ENCODE data around the gene NCOA7. TPM values are rescaled to one million over a fixed set of nuclear protein-coding genes. Genes with fewer than 3 reads are reported as not detected.
"Not testable (repeated sequence)": the region's sequence is repeated elsewhere in the genome, so short reads cannot be mapped to it uniquely, and the experiment has no call there.

NCOA7 gene
- polyA plus RNA-seq, 4 donors: 33.7 to 71.3 (median 53.5) TPM

GRCh38 chr6:125831659-125832058 is 40.9 kb downstream of the NCOA7 start:
- no peak for DNase-seq (ENCODE audit: low read depth in 4 of 4, low spot score in 2 of 4)

DNA sequence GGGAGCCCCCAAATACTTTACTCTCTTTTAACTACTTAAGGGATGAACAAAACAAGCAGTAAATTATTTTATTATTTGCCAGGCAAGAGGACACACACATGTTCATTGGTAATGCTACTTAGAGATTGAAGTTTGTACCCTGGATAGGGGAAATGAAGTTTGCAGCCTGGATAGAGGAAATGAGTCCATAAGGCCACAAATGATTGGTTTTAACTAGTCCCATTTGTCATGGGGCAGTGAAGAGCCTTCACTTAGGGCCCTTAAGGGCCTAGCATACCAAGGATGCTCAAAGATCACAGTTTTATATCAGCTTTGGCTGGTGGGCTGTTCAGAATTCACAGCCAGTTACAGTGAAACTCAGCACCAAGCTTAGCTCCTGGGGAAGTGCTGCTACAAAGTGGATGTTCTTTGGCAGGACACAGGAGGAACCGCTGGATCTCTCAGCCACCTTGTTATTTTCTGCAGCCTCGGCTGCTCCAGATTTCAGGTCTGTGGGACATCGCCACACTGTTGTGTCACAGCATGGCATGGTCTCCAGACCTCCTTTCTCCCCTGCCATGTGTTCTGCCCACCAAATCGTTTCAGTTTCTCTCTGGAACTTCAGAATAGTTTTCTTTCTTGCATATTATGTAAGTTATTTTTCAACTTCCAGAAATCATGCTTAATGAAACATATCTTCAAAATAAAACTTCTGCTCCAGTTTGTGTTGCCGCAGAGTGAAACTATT is 41.8 kb downstream of the NCOA7 start:
- DNase-seq (ENCODE audit: low read depth in 4 of 4, low spot score in 2 of 4): no peak

DNA sequence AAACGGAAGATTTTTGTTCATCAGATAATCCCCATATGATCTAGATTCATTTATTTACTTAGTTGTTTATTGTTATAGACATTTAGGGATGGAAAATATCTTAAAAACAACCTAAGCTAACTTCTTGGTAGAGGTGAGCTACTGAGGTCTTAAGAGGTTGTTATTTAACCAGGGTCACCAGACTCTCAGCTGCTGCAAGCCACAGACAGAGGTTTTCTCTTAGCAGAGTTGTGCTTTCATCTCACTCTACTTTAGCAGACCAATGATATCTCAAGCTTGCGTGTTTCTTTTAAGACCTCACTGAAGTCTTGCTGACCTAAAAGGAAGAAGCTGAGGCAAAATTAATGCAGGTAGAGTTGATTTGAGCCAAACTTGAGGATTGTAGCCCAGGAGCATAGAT is 43.6 kb downstream of the NCOA7 start:
- no peak for DNase-seq (ENCODE audit: low read depth in 4 of 4, low spot score in 2 of 4)

DNA sequence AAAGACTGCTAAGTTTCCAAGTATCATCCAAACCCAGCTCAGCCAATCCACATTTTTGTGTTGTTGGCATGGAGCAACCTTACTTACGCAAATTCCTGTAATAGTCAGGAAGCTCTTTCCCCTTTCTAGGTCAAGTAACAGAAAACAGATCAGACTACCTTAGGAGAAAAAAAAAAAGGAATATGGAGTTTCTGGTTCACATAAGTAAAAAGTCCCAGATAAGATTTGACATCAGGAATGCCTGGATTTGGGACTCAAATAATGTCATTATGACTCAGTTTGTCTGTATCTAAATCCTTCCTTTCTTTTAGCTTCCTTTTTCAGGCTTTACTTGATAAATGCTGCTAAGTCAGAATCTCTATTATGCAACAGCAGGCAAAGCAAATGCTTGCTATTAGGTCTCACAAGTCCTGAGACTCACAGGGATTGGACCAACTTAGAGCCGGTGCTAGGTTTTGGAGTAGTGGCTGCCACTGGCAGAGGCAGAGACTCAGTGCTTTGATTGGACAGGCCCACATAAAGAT is 44.5 kb downstream of the NCOA7 start:
- no peak for DNase-seq (ENCODE audit: low read depth in 4 of 4, low spot score in 2 of 4)

DNA sequence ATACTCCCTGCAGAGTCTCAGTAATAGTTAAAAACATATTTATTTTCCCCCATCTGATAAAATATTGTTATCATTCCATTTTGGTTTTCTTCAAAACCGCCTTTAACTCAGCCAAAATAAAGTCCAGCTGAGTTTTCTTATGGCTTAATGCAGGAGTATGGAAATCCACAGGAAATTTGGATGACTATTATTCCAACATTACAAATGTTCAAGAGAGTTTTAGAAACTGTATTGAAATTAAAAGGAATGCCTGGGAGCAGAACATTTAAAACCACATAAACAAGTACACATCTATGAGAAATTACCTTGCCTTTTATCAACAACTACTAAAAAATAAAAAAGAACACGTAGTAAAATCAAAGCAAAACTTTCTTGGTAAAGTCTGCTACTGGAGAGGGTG is 45.7 kb downstream of the NCOA7 start:
- DNase-seq (ENCODE audit: low read depth in 4 of 4, low spot score in 2 of 4): no peak

DNA sequence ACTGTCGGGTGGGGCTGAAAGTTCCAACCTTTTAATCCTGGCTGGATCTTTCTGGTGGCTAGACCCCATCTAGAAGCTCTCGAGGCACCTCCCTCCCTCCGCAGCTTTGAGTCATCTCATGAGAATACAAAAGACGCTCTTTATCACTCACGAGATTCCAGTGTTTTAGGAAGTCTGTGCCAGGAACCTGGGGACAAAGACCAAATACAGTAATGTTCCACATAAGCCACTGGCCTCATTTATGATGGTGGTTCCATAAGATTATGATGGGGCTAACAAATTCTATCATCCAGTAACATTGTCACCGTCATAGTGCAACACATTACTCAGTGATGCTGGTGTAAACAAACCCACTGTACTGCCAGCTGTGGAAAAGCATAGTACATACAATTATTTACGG is 48.7 kb downstream of the NCOA7 start:
- no peak for DNase-seq (ENCODE audit: low read depth in 4 of 4, low spot score in 2 of 4)

DNA sequence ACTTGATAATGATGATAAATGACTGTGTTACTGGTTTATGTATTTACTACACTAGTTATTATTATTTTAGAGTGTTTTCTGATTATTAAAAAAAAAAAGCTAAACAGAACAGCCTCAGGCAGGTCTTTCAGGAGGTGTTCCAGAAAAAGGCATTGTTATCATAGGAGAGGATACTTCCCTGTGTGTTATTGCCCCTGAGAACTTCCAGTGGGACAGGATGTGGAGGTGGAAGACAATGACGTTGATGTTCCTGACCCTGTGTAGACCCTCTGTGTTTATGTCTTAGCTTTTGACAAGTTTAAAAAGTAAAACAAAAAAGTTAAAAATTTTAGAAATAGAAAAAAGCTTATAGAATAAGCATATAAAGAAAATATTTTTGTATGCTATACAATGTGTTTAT is 49.1 kb downstream of the NCOA7 start:
- DNase-seq (ENCODE audit: low read depth in 4 of 4, low spot score in 2 of 4): no peak

DNA sequence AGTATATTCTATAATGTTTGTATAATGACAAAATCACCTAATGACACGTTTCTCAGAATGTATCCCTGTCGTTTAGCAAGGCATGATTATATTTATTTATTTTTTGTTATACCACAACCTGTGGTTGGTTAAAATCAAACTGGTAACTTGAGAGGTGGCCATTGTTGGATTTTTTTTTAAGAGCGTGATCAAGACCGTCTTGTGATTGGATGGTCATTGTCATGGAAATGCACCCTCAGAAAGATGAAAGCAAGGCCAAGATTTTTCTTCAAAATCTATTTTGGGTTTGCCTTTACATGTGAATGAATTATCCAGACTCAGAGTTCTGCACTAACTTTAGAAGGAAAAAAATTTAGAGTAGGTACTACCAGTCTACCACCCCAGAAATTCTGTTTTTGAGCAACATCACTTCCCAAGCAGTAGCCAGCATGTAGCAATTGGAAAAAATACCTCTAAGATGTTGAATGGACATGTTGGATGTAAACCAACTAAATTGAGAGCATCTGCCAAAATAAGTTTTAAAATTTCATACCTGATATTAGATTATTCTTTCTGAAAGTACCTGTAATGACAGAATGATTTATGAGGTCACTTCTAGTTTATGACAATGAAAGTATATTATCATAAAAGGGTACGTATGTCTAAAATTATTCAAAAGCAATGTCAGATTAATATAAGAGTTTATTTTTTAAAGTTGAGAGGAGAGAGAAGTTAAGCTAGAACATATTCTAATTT is 50.8 kb downstream of the NCOA7 start:
- no peak for DNase-seq (ENCODE audit: low read depth in 4 of 4, low spot score in 2 of 4)

GRCh38 chr6:125842091-125842626 is 51.4 kb downstream of the NCOA7 start:
- no peak for DNase-seq (ENCODE audit: low read depth in 4 of 4, low spot score in 2 of 4)

DNA sequence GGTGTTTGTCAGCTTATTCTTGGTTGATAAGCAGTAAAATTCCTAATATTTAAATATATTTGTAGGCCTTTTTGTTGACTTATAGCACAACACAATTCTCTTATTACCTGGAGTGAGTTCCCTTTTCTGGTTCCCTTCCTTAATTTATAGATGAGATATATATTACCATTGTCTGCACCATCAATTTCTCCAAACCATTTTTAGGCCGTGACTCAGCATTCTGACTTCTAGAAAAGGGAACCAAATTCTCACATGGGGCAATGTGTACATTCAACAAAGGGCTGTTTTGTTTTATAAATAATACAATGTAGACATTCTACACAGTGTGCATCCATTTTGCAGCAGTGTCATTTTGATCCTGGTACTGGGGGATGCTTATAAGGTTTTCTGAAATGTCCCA is 52.8 kb downstream of the NCOA7 start:
- no peak for DNase-seq (ENCODE audit: low read depth in 4 of 4, low spot score in 2 of 4)

GRCh38 chr6:125844989-125845388 is 54.2 kb downstream of the NCOA7 start:
- DNase-seq (ENCODE audit: low read depth in 4 of 4, low spot score in 2 of 4): no peak

- no peak for DNase-seq (ENCODE audit: low read depth in 4 of 4, low spot score in 2 of 4)
These were observed 55.7 kb downstream of the NCOA7 start for GRCh38 chr6:125846292-125847024.

GRCh38 chr6:125848286-125848685 is 57.5 kb downstream of the NCOA7 start:
- DNase-seq (ENCODE audit: low read depth in 4 of 4, low spot score in 2 of 4): not testable (repeated sequence)

DNA sequence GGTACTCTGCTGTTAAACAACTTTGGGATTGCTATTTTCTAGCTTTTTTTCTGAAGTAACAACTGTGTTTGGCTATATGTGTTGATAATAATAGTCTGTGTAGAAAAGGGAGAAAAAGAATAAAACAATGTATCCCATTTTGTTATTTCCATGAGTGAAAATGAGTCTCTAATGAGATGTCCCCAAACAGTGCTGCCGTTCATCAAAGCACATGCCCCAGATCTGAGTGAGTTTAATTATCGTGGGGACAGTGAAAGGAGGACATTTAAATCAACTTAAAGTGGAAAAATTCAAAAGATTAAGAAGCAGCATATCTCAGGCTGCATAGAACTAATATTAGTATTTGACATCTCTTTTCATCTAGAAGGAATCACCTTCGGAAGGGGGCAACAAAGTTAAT is 59.6 kb downstream of the NCOA7 start:
- DNase-seq (ENCODE audit: low read depth in 4 of 4, low spot score in 2 of 4): no peak

DNA sequence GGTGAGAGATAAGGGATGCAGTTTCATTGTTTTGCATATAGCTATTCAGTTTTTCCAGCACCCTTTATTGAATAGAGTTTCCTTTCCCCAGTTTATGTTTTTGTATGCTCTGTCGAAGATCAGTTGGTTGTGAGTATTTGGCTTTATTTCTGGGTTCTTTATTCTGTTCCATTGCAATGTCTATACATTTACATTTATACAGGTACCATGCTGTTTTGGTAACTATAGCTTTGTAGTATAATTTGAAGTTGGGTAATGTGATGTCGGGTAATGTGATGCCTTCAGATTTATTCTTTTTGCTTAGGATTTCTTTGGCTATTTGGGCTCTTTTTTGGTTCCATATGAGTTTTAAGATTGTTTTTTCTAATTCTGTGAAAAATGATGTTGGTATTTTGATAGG is 61.8 kb downstream of the NCOA7 start:
- DNase-seq (ENCODE audit: low read depth in 4 of 4, low spot score in 2 of 4): no peak

GRCh38 chr6:125853168-125853567 is 62.4 kb downstream of the NCOA7 start:
- no peak for DNase-seq (ENCODE audit: low read depth in 4 of 4, low spot score in 2 of 4)

- no peak for DNase-seq (ENCODE audit: low read depth in 4 of 4, low spot score in 2 of 4)
These were observed 63.0 kb downstream of the NCOA7 start for GRCh38 chr6:125853756-125854155.

GRCh38 chr6:125854355-125854754 is 63.6 kb downstream of the NCOA7 start:
- no peak for DNase-seq (ENCODE audit: low read depth in 4 of 4, low spot score in 2 of 4)

DNA sequence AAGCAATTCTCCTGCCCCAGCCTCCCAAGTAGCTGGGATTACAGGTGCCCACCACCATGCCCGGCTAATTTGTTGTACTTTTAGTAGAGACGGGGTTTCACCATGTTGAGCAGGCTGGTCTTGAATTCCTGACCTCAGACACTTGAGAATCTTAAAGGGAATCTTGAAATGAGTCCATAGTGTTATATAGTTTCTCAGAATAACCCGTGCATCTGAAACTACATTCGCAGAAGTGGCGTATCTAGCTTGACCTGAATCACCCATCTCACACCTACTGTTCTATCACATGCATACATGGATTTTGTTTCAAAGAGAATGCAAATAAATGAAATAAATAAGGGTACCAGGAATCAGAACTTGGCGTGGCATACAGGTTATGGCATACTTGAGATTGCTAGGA is 65.0 kb downstream of the NCOA7 start:
- DNase-seq (ENCODE audit: low read depth in 4 of 4, low spot score in 2 of 4): no peak

DNA sequence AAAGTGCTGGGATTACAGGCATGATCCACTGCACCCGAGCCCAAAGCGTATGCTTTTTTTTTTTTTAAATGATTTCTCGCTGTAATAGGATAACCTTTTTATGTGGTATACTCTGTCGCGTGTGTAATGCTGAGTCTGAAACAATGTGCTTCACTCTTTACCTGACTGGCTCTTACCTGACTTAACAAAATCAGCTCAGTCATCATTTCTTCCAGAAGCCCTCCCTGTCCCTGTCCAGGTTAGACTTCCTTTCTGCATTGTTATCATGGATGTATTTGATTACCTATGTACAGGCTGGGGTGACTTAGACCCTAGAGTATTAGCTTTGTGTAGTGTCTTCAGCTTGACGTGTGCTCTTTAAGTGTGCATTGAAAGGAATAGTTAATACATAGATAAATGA is 67.1 kb downstream of the NCOA7 start:
- no peak for DNase-seq (ENCODE audit: low read depth in 4 of 4, low spot score in 2 of 4)
